ENCODE data around the gene MARCOL.

GRCh38 chr5:148248894-148249293, 10.6 kb downstream of the MARCOL start:
- TF ChIP-seq CTCF (IDR thresholded peaks at IDR 0.05), result no peak
- TF ChIP-seq POLR2A (IDR thresholded peaks at IDR 0.05), result no peak

Measured in esophagus squamous epithelium (tissue), 4 donors.